ENCODE measurements around the gene ZNF140.

ZNF140 gene

DNA sequence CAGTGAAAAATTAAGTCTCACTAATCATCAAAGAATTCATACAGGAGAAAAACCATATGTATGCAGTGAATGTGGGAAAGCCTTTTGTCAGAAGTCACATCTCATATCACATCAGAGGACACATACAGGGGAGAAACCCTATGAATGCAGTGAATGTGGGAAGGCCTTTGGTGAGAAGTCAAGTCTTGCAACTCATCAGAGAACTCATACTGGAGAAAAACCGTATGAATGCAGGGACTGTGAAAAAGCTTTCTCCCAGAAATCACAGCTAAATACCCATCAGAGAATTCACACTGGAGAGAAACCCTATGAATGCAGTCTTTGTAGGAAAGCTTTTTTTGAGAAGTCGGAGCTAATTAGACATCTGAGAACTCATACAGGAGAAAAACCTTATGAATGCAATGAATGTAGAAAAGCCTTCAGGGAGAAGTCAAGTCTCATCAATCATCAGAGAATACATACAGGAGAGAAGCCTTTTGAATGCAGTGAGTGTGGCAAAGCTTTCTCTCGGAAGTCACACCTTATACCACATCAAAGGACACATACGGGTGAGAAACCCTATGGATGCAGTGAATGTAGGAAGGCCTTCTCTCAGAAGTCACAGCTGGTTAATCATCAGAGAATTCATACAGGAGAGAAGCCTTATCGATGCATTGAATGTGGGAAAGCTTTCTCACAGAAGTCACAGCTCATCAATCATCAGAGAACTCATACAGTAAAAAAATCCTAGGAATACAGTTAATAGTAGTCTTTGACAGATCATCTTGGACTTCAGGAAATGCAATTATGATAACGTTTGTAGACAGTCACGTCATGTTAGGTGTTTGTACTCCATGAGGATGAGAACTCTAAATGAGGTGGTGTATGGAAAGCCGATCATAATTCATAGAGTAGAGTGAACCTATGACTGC lies 22.3 kb upstream of the ZNF140 start:
- no peak for DNase-seq
- Mint-ChIP-seq H3K4me1 (no peaks in the 10 kb centered on the region), H3K9me3 (peaks cover 100% of the 10 kb centered on the region), H3K4me3 (no peak overlapping the region), H3K27me3 (ENCODE audit: low read depth, poor library complexity) (peaks cover 10% of the 10 kb centered on the region), H3K27ac (no peak overlapping the region), H3K36me3 (ENCODE audit: low read depth) (peaks cover 100% of the 10 kb centered on the region)
- TF ChIP-seq, protein P1, sequence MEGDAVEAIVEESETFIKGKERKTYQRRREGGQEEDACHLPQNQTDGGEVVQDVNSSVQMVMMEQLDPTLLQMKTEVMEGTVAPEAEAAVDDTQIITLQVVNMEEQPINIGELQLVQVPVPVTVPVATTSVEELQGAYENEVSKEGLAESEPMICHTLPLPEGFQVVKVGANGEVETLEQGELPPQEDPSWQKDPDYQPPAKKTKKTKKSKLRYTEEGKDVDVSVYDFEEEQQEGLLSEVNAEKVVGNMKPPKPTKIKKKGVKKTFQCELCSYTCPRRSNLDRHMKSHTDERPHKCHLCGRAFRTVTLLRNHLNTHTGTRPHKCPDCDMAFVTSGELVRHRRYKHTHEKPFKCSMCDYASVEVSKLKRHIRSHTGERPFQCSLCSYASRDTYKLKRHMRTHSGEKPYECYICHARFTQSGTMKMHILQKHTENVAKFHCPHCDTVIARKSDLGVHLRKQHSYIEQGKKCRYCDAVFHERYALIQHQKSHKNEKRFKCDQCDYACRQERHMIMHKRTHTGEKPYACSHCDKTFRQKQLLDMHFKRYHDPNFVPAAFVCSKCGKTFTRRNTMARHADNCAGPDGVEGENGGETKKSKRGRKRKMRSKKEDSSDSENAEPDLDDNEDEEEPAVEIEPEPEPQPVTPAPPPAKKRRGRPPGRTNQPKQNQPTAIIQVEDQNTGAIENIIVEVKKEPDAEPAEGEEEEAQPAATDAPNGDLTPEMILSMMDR (IDR thresholded peaks at IDR 0.05), result no peak

DNA sequence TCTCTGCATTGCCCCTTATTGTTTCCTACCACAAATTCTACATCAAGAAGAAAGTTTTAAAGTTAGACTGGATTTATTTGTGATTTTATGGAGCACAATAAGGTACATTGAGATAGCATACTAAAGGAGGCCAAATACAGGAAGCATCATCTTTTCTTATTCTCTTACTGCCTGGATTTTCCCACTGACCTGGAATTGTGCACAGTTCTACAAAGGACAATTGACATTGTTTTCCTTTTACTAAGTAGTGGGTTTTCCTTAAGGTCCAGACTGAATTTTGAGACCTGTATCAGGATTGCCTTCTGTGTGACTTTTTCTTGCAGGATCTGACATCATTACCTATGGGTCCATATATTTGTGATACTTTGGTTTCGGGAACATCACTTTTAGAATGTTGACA lies 18.8 kb upstream of the ZNF140 start:
- Mint-ChIP-seq H3K36me3 (ENCODE audit: low read depth) (peaks cover 90% of the 10 kb centered on the region), H3K27ac (no peak overlapping the region), H3K4me1 (no peaks in the 10 kb centered on the region), H3K27me3 (ENCODE audit: low read depth, poor library complexity) (peaks cover 4% of the 10 kb centered on the region), H3K9me3 (peaks cover 100% of the 10 kb centered on the region), H3K4me3 (no peak overlapping the region)
- TF ChIP-seq, protein P1 (IDR thresholded peaks at IDR 0.05), result no peak
- no peak for DNase-seq

DNA sequence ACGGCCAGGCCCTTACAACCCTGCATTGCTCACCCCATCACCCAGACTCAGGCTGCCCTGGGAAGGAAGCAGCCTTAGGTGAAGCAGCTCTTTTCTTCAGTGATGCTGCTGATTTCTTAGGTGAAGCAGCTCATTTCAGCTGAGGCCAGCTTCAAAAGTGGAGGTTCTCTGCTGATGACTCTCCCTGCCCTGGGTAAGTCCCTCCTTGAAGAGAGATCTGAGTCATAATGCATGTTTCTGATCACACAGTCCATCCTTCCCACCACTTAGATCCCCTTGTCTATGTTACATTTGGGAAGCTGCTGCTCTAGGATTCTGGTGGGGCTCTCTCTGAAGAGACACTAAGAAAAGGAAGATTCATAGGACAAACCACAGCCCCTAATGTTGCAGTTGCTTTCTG lies 17.2 kb upstream of the ZNF140 start:
- no peak for DNase-seq
- Mint-ChIP-seq H3K27me3 (ENCODE audit: low read depth, poor library complexity) (no peaks in the 10 kb centered on the region), H3K4me1 (no peaks in the 10 kb centered on the region), H3K36me3 (ENCODE audit: low read depth) (peaks cover 74% of the 10 kb centered on the region), H3K4me3 (no peak overlapping the region), H3K27ac (no peak overlapping the region), H3K9me3 (peaks cover 98% of the 10 kb centered on the region)
- TF ChIP-seq, protein P1 (IDR thresholded peaks at IDR 0.05), result no peak

DNA sequence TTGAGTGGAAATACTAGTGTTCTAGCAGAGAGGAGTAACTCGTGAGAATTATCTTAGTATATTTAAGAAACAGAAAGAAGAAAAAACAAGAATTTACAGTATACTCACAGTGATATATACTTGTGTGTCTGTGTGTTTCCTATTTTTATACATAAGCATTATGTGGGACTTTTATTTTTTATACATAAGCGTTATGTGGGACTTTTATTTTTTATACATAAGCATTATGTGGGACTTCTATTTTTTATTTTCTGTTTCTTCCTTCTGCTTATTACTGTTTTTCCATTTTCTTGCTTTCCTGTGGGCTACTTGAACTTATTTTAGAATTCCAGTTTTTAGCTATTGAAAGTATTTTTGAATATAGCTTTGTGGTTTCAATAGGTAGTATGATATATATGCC lies 6.9 kb upstream of the ZNF140 start:
- H3K4me3 Mint-ChIP-seq, result no peak overlapping the region
- no peak overlapping the region for H3K27ac Mint-ChIP-seq
- TF ChIP-seq, protein P1 (IDR thresholded peaks at IDR 0.05), result no peak
- peaks cover 13% of the 10 kb centered on the region for H3K36me3 Mint-ChIP-seq (ENCODE audit: low read depth)
- H3K4me1 Mint-ChIP-seq, result no peaks in the 10 kb centered on the region
- DNase-seq, result no peak
- H3K27me3 Mint-ChIP-seq (ENCODE audit: low read depth, poor library complexity), result no peaks in the 10 kb centered on the region
- H3K9me3 Mint-ChIP-seq, result peaks cover 61% of the 10 kb centered on the region

DNA sequence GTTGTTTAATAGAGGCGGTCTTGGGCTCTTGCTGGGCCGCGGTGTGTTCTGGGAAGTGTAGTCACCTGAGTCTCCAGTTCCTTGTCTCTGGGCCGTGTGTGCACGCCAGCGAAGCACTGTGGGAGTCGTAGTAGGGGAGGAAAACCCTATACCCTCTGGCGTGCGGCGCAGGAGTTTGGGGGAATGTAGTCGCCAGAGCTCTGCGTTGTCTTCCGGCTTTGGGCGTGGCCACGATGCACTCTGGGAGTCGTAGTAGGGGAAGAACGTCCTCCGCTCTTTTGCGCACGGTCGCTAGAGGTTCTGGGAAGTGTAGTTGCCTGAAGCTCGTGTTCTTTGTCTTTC lies 726 bp upstream of the ZNF140 start:
- no peak overlapping the region for H3K4me3 Mint-ChIP-seq
- H3K36me3 Mint-ChIP-seq (ENCODE audit: low read depth), result peaks cover 55% of the 10 kb centered on the region
- TF ChIP-seq, protein P1 (IDR thresholded peaks at IDR 0.05), result no peak
- peaks cover 11% of the 10 kb centered on the region for H3K9me3 Mint-ChIP-seq
- no peaks in the 10 kb centered on the region for H3K4me1 Mint-ChIP-seq
- no peak overlapping the region for H3K27ac Mint-ChIP-seq
- H3K27me3 Mint-ChIP-seq (ENCODE audit: low read depth, poor library complexity), result peaks cover 9% of the 10 kb centered on the region
- DNase-seq, result peak; percentile 93
